IMR-90 (cell line): ENCODE results near the gene TRMT2B. TPM values are rescaled to one million over a fixed set of nuclear protein-coding genes. Genes with fewer than 3 reads are reported as not detected.
A peak's percentile ranks its signal among the peaks of the same experiment; 100 is the strongest.

Source experiments
- ATAC-seq: fragments of 200-7000 bp; cut with Tn5 transposase; 2 replicates; pipeline ENCODE4 v1.9.1; 2020; ENCODE audit warnings: low read depth, mild to moderate bottlenecking, moderate library complexity
- BruUV-seq: library from RNA; stranded (reverse); fragments of 400-500 nt; replicated peaks from 2 replicates; lab custom pipeline; 2021; lab: Mats Ljungman, UMichigan
- CTCF ChIA-PET: fragments of 300-600 bp; formaldehyde crosslinking; extraction: SDS; loops from one replicate; lab custom pipeline; 2021; ENCODE audit warnings: antibody characterized with exemption; lab: Yijun Ruan, JAX
- POLR2A ChIA-PET: fragments of 300-600 bp; sonication (Branson Sonifier 250); formaldehyde crosslinking; loops from one replicate; lab custom pipeline; 2022; ENCODE audit warnings: antibody characterized with exemption; ENCODE audit not compliant: unreplicated experiment; lab: Charles Lee
- DNase-seq: peaks from one replicate; pipeline ENCODE4 v3.0.0; 2013
- H2AFZ ChIP-seq: replicated peaks from 2 replicates; pipeline ENCODE3; 2013; ENCODE audit warnings: low read length, mild to moderate bottlenecking; ENCODE audit not compliant: poor library complexity
- H2AK5ac ChIP-seq: 2 replicates; pipeline ENCODE4 v1.6.1; 2013; ENCODE audit warnings: low read depth, low read length, inconsistent platforms
- H2AK9ac ChIP-seq: replicated peaks from 2 replicates; pipeline ENCODE3; 2013; ENCODE audit warnings: mild to moderate bottlenecking, low read depth, low read length, moderate library complexity; ENCODE audit not compliant: poor library complexity
- H2BK120ac ChIP-seq: 2 replicates; pipeline ENCODE4 v1.6.1; 2013; ENCODE audit warnings: low read depth, low read length, inconsistent platforms
- H2BK15ac ChIP-seq: 3 replicates; pipeline ENCODE4 v1.6.1; 2013; ENCODE audit warnings: low read depth, low read length, inconsistent platforms
- H2BK20ac ChIP-seq: 2 replicates; pipeline ENCODE4 v1.6.1; 2013; ENCODE audit warnings: low read depth, mild to moderate bottlenecking, inconsistent platforms, low read length, moderate library complexity
- H2BK5ac ChIP-seq: 2 replicates; pipeline ENCODE4 v1.6.1; 2013; ENCODE audit warnings: mild to moderate bottlenecking, low read depth, low read length, inconsistent platforms; ENCODE audit not compliant: poor library complexity, severe bottlenecking
- H3K14ac ChIP-seq: replicated peaks from 2 replicates; pipeline ENCODE4 v1.6.1; 2013; ENCODE audit warnings: low read depth, low read length, inconsistent platforms
- H3K18ac ChIP-seq: 2 replicates; pipeline ENCODE4 v1.6.1; 2013; ENCODE audit warnings: low read depth, low read length, control low read depth
- H3K23ac ChIP-seq: 2 replicates; pipeline ENCODE4 v1.6.1; 2013; ENCODE audit warnings: low read depth, low read length, inconsistent platforms
- H3K27ac ChIP-seq: 2 replicates; pipeline ENCODE4 v1.5.1; 2013; ENCODE audit warnings: mild to moderate bottlenecking, control low read depth, low read length; ENCODE audit not compliant: insufficient read depth
- H3K27me3 ChIP-seq: 2 replicates; pipeline ENCODE4 v1.6.1; 2013; ENCODE audit warnings: low read length; ENCODE audit not compliant: control insufficient read depth, insufficient read depth
- H3K36me3 ChIP-seq: 2 replicates; pipeline ENCODE4 v1.6.1; 2013; ENCODE audit warnings: low read length, mixed read lengths; ENCODE audit not compliant: control insufficient read depth, insufficient read depth
- H3K4ac ChIP-seq: 2 replicates; pipeline ENCODE4 v1.6.1; 2013; ENCODE audit warnings: low read depth, low read length, inconsistent platforms
- H3K4me1 ChIP-seq: 2 replicates; pipeline ENCODE4 v1.6.1; 2013; ENCODE audit warnings: low read length, mixed read lengths; ENCODE audit not compliant: control insufficient read depth, insufficient read depth
- H3K4me2 ChIP-seq: 2 replicates; pipeline ENCODE4 v1.6.1; 2013; ENCODE audit warnings: low read depth, mild to moderate bottlenecking, control low read depth, low read length, moderate library complexity
- H3K4me3 ChIP-seq: 2 replicates; pipeline ENCODE4 v1.5.1; 2013; ENCODE audit warnings: low read depth, mild to moderate bottlenecking, control low read depth, low read length, moderate library complexity; ENCODE audit not compliant: insufficient read depth
- H3K56ac ChIP-seq: 2 replicates; pipeline ENCODE4 v1.6.1; 2013; ENCODE audit warnings: low read length, inconsistent platforms; ENCODE audit not compliant: insufficient read depth; ENCODE audit errors: extremely low read depth
- H3K79me1 ChIP-seq, 2 experiments: 2 replicates each; pipeline ENCODE4 v1.6.1; 2013; ENCODE audit warnings: low read length in 2 of 2, inconsistent platforms in 1 of 2, low read depth in 1 of 2
- H3K9ac ChIP-seq: 2 replicates; pipeline ENCODE4 v1.6.1; 2013; ENCODE audit warnings: low read depth, low read length, control low read depth
- H3K9me1 ChIP-seq: 2 replicates; pipeline ENCODE4 v1.6.1; 2013; ENCODE audit warnings: low read length, inconsistent platforms; ENCODE audit not compliant: insufficient read depth
- H3K9me3 ChIP-seq: 2 replicates; pipeline ENCODE4 v1.6.1; 2013; ENCODE audit warnings: low read length; ENCODE audit not compliant: control insufficient read depth, insufficient read depth
- H4K20me1 ChIP-seq: 2 replicates; pipeline ENCODE4 v1.6.1; 2013; ENCODE audit warnings: low read length, inconsistent platforms; ENCODE audit not compliant: insufficient read depth
- H4K5ac ChIP-seq: 2 replicates; pipeline ENCODE4 v1.6.1; 2013; ENCODE audit warnings: mild to moderate bottlenecking, low read depth, low read length, control low read depth
- H4K8ac ChIP-seq, 2 experiments: 2 replicates each; pipeline ENCODE4 v1.6.1; 2013; ENCODE audit warnings: low read depth in 2 of 2, low read length in 2 of 2, control low read depth in 1 of 2, inconsistent platforms in 1 of 2
- H4K91ac ChIP-seq: 2 replicates; pipeline ENCODE4 v1.6.1; 2013; ENCODE audit warnings: low read depth, low read length, inconsistent platforms; ENCODE audit not compliant: insufficient read depth
- CHD1 ChIP-seq: IDR thresholded peaks from 2 replicates; pipeline ENCODE4 v1.6.1; 2012; ENCODE audit warnings: low read depth, low read length, improper control_type of control experiment
- FOS ChIP-seq: fragments of 150-350 bp; IDR thresholded peaks from 2 replicates; pipeline ENCODE4 v1.6.1; 2016; ENCODE audit warnings: low read depth, low read length
- MAZ ChIP-seq: IDR thresholded peaks from 2 replicates; pipeline ENCODE4 v1.6.1; 2012; ENCODE audit warnings: low read depth, mild to moderate bottlenecking, low read length, improper control_type of control experiment, moderate library complexity, borderline replicate concordance
- MXI1 ChIP-seq: IDR thresholded peaks from 2 replicates; pipeline ENCODE4 v1.6.1; 2012; ENCODE audit warnings: low read depth, mild to moderate bottlenecking, low read length, moderate library complexity, borderline replicate concordance
- NFE2L2 ChIP-seq: fragments of 150-350 bp; IDR thresholded peaks from 2 replicates; pipeline ENCODE4 v1.6.1; 2016; ENCODE audit warnings: low read depth, mild to moderate bottlenecking, low read length
- POLR2A ChIP-seq: IDR thresholded peaks from 2 replicates; pipeline ENCODE4 v1.6.1; 2012; ENCODE audit warnings: mild to moderate bottlenecking, low read depth, low read length
- RCOR1 ChIP-seq: IDR thresholded peaks from 2 replicates; pipeline ENCODE4 v1.6.1; 2012; ENCODE audit warnings: mild to moderate bottlenecking, low read length, improper control_type of control experiment; ENCODE audit not compliant: insufficient replicate concordance
- RFX5 ChIP-seq: IDR thresholded peaks from 2 replicates; pipeline ENCODE4 v1.8.0; 2012; ENCODE audit warnings: low read depth, mild to moderate bottlenecking, low read length, moderate library complexity
- WGBS, 2 experiments: methylation state at CpG; one replicate each; pipeline versions ENCODE4 v1.1.5 to v1.1.7; 2013; ENCODE audit warnings: missing lambda C conversion rate in 2 of 2; ENCODE audit not compliant: insufficient read length in 1 of 2; ENCODE audit errors: extremely low coverage in 2 of 2; 5-methylcytosine and 5-hydroxymethylcytosine counted together
- dilution Hi-C: fragments of 300-500 bp; cut with HindIII; formaldehyde crosslinking; loops from one replicate; pipeline ENCODE4 v1.14.3; 2018; ENCODE audit warnings: low sequenced_read_pairs; ENCODE audit not compliant: unreplicated experiment
- in situ Hi-C: fragments of 300-500 bp; cut with MboI; formaldehyde crosslinking; loops from 3 replicates; pipeline ENCODE4 v1.14.3; 2019; ENCODE audit warnings: low sequenced_read_pairs, inconsistent platforms, mixed read lengths
- intact Hi-C: fragments of 100-400 bp; cut with micrococcal nuclease; formaldehyde crosslinking; loops from 2 replicates; pipeline ENCODE4 v1.10.0; 2022
- polyA plus RNA-seq, 3 experiments: library from polyadenylated mRNA; depleted of rRNA; stranded (reverse); fragments of >200 nt; gene quantifications; 2 replicates each; pipeline ENCODE4 v1.2.3, GENCODE V29; 2012; ENCODE audit warnings: low replicate concordance in 1 of 3
- total RNA-seq: library from RNA; depleted of rRNA; stranded (reverse); fragments of >200 nt; gene quantifications from 2 replicates; pipeline ENCODE4 v1.2.3, GENCODE V29; 2012
- TF ChIP-seq, protein P1 (sequence below): fragments of 150-350 bp; IDR thresholded peaks from 2 replicates; pipeline ENCODE4 v1.6.1; 2017; ENCODE audit warnings: mild to moderate bottlenecking, antibody characterized with exemption, low read length, low read depth

The TRMT2B gene
- total and polyA plus RNA-seq, 2 of the 4 experiments (the other 2 are of a cell fraction) = 7.7 to 13.4 TPM

GRCh38 chrX:101097546-101098453 is 45.9 kb upstream of the TRMT2B start, which contains the start of gene CENPI:
Gene CENPI (plus strand): TSS chrX:101098204. CDS start chrX:101101071, 2,867 bp downstream.
- CTCF ChIA-PET = interaction anchor here (1.0 kb wide), 1 partner anchor 66 kb away, joined by 3 read pairs; no protein-coding TSS in a partner anchor
- Histone ChIP-seq H4K91ac (peak within 1 kb of the TSS; percentile 57; the same call in 1 of the 2 replicates), H3K4ac (peak within 1 kb of the TSS; percentile 19; the same call in 1 of the 2 replicates), H3K79me1 (peaks cover 0 to 13% of the 10 kb centered on the region in 2 experiments; a peak in 1 of 4 replicates), H4K8ac (peak within 1 kb of the TSS; percentile 35 to 57; a peak in 2 of 4 replicates), H2AK5ac (no peak within 1 kb of the TSS), H3K27ac (peak within 1 kb of the TSS; percentile 41), H3K14ac (no peak within 1 kb of the TSS; the same call in 1 of the 2 replicates), H3K18ac (0 out of 2 replicates have a peak within 1 kb of the TSS, but pooled peaks have one; percentile 2), H3K23ac (peak within 1 kb of the TSS; percentile 33; the same call in 1 of the 2 replicates), H3K9ac (peak within 1 kb of the TSS; percentile 62; the same call in 1 of the 2 replicates), H4K5ac (no peak within 1 kb of the TSS; the same call in 1 of the 2 replicates), H3K4me3 (peak within 1 kb of the TSS; percentile 77), H2AFZ (peak within 1 kb of the TSS; percentile 74), H3K9me1 (no peaks in the 10 kb centered on the region), H3K4me1 (no peaks in the 10 kb centered on the region), H3K27me3 (no peaks in the 10 kb centered on the region), H2BK15ac (0 out of 3 replicates have a peak within 1 kb of the TSS, but pooled peaks have one; percentile 22), H3K36me3 (no peaks in the 10 kb centered on the region), H2BK20ac (no peak within 1 kb of the TSS), H2BK5ac (peak within 1 kb of the TSS; percentile 36), H4K20me1 (no peaks in the 10 kb centered on the region), H2AK9ac (peak within 1 kb of the TSS; percentile 39), H2BK120ac (no peak within 1 kb of the TSS; the same call in 1 of the 2 replicates), H3K4me2 (peak within 1 kb of the TSS; percentile 94), H3K56ac (peak within 1 kb of the TSS; percentile 78), H3K9me3 (no peaks in the 10 kb centered on the region)
- POLR2A ChIA-PET = no interaction called here
- DNase-seq (peak; percentile 89), ATAC-seq (peak; percentile 100)
- intact Hi-C loops = no loop called here
- WGBS, 2 experiments = 48% methylated on average over 21 of the region's 48 CpGs; no CpG with 5 or more reads in 1 of the 2 experiments
- in situ Hi-C loops = no loop called here
- no TSS peak for BruUV-seq
- dilution Hi-C loops = no loop called here
- peak; percentile 66; the same call in 1 of the 2 replicates for TF ChIP-seq POLR2A
- no peak for TF ChIP-seq CHD1
- TF ChIP-seq MXI1 = no peak
- TF ChIP-seq FOS = no peak
- TF ChIP-seq, protein P1, sequence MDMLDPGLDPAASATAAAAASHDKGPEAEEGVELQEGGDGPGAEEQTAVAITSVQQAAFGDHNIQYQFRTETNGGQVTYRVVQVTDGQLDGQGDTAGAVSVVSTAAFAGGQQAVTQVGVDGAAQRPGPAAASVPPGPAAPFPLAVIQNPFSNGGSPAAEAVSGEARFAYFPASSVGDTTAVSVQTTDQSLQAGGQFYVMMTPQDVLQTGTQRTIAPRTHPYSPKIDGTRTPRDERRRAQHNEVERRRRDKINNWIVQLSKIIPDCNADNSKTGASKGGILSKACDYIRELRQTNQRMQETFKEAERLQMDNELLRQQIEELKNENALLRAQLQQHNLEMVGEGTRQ = 0 out of 2 replicates have a peak, but pooled peaks have one; percentile 23
- TF ChIP-seq NFE2L2 = no peak
- TF ChIP-seq RFX5 = no peak
- TF ChIP-seq MAZ = peak; percentile 58; the same call in 1 of the 2 replicates
- no peak for TF ChIP-seq RCOR1
